GM21447 (cell line): ENCODE measurements around the gene C10orf90.

Source experiments
- ATAC-seq: cut with Tn5 transposase; IDR thresholded peaks from one replicate; pipeline ENCODE4 v1.9.1; 2021; ENCODE audit not compliant: unreplicated experiment

C10orf90 gene

DNA sequence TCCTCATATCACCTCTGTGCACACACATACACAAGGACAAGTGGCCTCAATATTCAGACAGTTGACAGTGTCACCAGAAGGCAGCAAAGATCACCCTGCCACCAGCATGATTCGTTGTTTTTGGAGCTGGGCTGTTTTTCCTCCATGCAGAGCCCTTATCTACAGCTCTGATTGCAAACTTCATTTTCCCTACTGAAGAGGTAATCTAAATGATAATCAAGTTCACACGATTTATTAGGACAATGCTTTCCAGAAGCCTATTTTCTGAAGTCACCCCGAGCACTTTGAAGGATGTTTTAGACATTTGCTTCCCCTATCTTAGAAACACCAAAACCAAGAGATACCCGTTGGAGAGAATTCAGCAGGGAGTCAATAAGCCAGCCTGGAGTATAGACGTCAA is 236.3 kb downstream of the C10orf90 start:
- ATAC-seq: no peak

- no peak for ATAC-seq
These were observed 237.1 kb downstream of the C10orf90 start for GRCh38 chr10:126433351-126433750.

DNA sequence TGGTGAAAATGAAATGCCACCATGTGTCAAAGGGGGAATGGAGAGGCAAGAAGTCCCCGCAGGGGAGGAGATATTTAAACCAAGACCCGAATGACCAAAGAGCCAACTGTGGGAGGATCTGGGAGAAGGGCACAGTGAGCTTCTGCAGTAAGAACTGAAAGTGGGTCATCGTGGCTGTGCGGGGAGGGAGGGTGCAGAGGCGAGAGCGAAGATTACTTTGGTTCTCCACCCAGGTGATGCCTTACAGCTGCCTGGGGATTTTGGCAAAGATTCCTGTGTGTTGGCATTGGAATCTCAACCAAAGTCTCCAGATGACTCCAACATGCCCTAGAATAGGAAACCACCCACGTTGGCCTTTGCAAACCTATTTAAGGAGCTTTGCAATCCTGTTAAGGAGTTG is 238.0 kb downstream of the C10orf90 start:
- no peak for ATAC-seq

GRCh38 chr10:126431816-126432215 is 238.7 kb downstream of the C10orf90 start:
- ATAC-seq: no peak

GRCh38 chr10:126430512-126430911 is 240.0 kb downstream of the C10orf90 start:
- no peak for ATAC-seq

GRCh38 chr10:126429275-126429674 is 241.2 kb downstream of the C10orf90 start:
- no peak for ATAC-seq

GRCh38 chr10:126425489-126426065 is 244.9 kb downstream of the C10orf90 start:
- no peak for ATAC-seq

- ATAC-seq: no peak
These were observed 245.5 kb downstream of the C10orf90 start for GRCh38 chr10:126425032-126425431.

DNA sequence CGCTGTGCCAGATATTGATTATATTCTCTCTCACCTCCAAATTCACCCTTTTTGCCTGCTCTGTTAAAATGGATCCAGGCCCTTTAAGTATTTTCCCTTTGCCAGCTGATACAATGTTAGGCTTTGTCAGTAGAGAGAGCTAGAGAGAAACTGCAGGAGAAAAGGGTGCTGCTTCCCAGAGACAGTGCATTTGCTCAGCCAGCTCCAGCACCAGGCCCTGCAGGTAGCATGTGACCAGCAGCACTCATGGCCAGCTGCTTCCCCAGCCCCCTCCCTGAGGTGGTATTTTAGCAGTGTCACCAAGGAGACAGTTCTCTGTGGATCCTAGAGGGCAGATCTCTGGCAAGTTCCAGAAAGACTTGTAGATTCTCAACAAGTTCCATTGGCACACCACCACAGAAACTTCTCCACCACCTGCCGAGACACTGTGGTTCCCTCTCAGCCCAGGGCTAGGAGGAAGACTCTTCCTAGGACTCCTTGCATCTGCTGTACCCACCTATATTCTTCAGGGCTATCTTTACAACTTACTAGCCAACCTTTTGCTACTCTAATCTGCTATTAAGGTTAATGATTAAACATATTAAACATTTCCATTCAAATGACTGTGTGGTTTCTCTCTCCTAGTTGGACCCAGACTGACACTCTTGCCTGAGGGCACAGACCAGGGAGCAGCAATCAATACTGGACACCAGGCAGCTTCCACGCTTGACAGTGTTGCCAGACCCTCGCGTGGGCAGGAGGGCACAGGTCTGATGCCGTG is 246.6 kb downstream of the C10orf90 start:
- ATAC-seq: no peak

DNA sequence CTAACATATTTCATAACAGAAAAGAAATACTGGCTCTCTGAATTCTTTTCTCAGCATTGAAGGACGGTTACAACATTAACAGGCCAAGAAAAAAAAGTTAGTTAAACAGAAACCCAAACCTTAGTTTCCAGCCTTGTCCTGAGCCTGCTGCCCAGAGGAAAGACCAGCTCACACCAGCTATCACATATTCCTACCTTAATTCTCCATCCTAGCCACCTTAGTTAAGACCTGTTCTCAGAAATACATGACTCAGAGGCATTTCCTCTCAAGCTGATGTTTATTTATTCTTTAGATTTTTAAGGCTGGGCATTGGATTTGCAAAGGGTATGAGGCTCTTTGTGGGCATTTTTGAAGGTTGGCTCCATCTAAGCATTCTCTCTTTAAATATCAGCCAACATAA is 247.9 kb downstream of the C10orf90 start:
- no peak for ATAC-seq

- no peak for ATAC-seq
These were observed 248.7 kb downstream of the C10orf90 start for GRCh38 chr10:126421756-126422256.

GRCh38 chr10:126420567-126421300 is 249.8 kb downstream of the C10orf90 start:
- no peak for ATAC-seq

GRCh38 chr10:126417220-126417825 is 253.2 kb downstream of the C10orf90 start:
- no peak for ATAC-seq

GRCh38 chr10:126409821-126410220 is 260.7 kb downstream of the C10orf90 start:
- no peak for ATAC-seq

DNA sequence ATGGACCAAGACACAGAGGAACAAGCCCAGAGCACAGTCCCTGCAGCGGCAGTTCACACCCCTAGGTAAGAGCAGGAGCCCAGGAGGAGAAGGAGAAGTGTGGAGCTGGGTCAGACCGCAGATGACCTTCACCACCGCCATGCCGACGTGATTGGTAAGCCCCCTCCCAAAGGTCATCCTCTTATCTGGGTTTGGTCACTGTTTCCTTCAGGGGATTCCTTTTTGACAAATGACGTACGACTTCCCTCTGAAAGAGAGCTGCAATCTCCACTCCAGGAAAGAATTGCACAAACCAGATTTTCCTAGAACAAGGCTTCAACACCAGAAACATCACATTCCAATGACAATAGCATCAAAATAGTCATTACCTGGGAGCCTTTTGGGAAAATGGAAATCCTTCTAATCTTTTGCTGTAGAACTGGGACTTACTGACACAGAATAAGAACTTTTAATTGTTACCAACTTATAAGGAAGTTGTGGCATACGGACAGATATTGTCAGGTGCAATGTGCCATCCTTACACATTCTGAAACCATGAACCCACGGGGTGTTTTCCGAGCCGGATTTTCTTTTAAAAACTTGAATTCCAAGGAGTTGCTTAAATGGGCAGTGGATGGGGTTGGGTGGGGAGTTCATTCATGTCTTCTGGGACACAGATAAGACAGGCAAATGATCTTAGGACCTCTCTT is 261.4 kb downstream of the C10orf90 start:
- no peak for ATAC-seq

DNA sequence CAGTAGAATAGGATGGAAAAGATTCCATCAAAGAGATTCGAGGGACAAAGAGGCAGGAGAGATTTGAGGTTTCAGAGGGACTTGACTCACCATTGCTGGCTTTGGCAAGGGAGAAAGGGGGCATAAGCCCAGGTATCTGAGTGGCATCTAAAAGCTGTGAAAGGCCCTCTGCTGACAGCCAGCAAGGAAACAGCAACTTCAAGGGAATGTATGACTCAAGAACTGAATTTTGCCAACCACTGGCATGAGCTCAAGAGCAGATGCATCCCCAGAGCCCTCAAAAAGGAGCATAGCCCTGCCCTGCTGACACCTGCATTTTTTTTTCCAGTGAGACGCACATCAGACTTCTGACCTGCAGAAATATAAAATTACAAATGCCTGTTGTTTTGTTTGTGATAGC is 262.7 kb downstream of the C10orf90 start:
- no peak for ATAC-seq

DNA sequence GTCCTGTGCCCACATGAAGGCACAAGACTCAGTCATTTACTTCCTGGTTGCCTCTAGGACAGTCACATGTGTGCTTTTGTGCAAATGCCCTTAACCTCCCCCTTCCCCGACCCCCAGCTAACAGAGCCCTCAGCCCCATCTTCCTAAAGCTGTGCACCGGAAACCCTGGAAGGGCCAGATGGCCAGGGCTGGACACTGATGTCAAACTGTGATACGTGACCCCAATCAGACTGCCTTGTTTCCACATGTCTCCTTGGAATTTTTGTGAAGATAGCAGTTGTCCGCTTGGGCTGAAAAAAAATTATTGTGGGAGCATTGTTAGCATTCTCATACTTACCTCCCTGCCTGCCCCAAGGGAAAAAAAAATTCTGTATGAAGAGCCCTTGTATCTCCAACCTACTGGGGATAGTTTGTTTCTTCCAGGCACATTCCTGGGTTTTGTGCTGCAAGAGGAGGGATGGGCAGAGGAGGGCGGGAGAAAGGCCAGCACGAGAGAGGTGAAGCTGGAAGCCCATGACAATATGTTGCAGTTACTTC is 265.2 kb downstream of the C10orf90 start:
- no peak for ATAC-seq

- no peak for ATAC-seq
These were observed 267.5 kb downstream of the C10orf90 start for GRCh38 chr10:126402721-126403695.

DNA sequence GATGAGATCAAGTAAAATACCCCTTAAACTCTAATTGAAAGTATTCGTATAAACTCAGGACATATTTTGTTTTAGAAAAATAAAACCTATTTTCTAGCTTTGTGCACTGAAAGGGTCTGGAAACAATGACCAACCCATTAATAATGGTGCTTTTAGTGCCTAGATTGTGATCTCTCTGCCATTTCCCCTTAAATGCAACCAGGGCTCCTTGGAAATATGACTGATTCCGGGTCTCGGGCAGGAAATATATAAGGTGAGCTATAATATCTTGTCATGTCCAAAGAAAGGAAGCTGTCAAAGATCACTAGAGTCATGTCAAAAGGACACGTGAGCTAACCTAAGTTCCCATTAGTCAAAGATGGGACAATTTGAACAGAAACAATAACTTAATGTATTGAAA is 269.9 kb downstream of the C10orf90 start:
- no peak for ATAC-seq
